Measurements from ENCODE around the gene TBCD. TPM values are rescaled to one million over a fixed set of nuclear protein-coding genes. Genes with fewer than 3 reads are reported as not detected.

TBCD gene
- total RNA-seq, 1 experiment from 2014 or later, result 17.4 TPM

DNA sequence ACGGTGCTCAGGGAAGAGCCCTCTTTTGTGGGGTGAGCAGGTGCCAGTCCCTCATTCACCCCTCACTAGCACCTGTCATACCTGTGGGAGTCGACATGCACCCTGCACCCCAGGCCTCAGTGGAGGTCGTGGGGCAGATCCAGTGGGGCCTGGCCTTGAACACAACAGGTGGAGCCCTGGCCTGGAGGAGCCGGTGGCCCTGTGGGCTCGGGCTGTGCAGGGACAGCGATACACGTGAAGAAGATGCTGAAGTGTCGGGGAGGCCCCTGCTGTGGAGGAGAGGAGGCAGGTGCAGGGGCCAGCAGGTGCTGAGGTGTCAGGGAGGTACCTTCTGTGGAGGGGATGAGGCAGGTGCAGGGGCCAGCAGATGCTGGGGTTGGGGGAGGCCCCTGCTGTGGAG, 56.1 kb downstream of the TBCD start:
- DNase-seq (ENCODE audit: low read depth), result no peak

DNA sequence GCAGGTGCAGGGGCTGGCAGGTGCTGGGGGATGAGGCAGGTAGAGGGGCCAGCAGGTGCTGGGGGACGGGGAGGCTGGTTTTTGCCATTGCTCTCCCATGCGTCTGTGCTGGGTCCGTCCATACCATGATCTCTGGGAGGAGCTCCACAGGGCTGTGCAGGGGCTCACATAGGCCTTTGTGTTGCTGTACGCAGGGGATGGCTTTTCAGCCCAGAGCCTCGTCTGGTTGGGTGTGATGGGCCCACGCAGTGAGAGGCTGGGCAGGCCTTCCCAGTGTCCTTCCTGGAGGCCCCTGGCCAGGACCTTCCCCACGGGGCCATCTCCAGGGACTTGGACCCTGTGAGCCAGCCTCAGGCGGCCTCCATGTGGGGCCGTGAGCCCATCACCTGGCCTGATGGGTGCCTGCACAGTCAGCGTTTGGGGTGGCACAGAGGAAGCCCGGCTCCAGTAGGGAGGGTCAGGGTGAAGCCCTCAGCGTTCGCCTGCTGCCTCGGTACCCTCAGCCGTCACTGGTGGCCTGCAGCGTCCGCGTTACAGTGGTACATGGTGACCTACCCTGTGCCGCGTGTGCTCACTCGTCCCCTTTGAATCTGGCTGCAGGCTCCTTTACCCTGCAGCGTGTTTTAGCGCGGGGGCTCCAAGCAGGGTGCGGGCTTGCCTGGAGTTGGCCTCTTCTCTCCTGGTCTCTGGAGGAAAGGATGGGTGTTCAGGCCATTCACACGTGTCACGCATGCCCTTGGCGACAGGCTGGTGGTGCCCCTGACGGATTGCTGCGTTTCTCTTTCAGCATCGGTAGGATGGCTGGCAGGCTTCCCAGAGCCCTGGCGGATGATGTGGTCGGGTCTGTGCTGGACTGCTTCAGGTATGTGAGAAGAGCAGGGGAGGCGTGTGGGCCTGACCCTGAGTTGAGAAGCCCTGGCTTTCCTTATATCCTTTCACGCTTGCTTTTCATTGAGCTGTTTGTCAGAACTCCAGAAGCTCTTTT, 57.3 kb downstream of the TBCD start:
- DNase-seq (ENCODE audit: low read depth), result no peak

DNA sequence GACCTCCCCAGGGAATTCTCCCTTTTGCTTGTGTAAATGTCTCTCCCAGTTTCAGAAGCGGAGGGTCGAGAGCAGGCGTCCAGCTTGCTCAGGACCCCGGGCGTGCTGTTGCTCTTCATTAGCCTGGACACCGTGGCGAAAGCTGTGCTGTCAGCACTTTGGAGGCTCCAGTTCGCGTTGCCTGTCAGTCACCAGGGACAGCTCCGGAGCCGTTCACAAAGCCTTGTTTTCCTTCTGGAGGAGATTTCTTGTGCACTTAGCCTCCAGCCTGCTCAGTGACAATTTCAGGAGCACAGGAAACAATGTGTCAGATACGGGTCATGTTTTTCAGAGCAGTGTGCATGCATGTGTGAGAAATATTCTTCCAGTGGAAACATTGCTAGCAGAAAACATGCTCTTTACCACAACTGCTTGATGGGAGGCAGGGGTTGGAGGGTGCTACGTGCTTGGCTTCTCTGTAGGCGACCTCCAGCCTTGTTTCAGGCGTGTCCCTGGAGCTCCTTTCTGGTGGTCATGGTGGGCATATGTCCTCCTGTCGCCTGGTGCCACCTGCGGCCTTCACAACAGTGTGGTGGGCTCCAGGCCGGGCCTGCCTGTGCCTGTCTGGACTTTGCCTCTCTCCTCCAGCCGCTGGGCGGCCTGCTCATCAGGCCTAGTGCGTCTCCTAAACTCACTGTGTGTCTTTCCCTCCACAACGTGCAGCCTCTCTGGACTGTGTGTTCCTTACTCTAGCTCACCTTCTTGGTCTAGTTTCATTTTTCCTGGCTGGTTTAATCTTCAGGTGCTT, 59.0 kb downstream of the TBCD start:
- no peak for DNase-seq (ENCODE audit: low read depth)

DNA sequence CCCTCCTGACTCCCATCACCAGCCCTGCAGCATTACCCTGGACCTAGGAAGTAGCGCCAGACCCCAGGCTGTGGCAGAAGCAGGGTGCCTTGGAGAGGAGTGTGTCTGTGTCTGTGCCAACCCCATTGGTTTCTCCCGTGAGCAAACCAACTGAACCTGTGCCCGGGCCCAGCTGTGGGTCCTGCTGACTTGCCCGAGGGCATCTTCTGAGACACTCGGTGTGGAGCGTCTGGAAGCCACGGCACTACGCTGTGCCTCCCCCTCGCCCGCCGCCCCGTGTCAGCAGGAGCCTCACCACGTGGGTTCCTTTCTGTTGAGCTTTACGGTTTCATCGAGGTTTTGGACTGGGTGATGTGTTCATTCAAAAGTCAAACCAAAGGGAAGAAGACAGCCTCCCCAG, 60.2 kb downstream of the TBCD start:
- no peak for DNase-seq (ENCODE audit: low read depth)

DNA sequence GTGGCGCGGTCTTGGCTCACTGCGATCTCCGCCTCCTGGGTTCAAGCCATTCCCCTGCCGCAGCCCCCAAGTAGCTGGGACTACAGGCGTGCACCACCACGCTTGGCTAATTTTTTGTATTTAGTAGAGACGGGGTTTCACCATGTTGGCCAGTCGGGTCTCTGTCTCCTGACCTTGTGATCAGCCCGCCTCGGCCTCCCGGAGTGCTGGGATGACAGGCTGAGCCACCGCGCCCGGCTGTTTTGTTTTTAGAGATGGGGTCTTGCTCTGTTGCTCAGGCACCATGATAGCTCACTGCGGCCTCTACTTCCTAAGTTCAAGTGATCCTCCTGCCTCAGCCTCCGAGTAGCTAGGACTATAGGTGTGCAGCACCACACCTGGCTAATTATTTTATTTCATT, 60.7 kb downstream of the TBCD start:
- no peak for DNase-seq (ENCODE audit: low read depth)

DNA sequence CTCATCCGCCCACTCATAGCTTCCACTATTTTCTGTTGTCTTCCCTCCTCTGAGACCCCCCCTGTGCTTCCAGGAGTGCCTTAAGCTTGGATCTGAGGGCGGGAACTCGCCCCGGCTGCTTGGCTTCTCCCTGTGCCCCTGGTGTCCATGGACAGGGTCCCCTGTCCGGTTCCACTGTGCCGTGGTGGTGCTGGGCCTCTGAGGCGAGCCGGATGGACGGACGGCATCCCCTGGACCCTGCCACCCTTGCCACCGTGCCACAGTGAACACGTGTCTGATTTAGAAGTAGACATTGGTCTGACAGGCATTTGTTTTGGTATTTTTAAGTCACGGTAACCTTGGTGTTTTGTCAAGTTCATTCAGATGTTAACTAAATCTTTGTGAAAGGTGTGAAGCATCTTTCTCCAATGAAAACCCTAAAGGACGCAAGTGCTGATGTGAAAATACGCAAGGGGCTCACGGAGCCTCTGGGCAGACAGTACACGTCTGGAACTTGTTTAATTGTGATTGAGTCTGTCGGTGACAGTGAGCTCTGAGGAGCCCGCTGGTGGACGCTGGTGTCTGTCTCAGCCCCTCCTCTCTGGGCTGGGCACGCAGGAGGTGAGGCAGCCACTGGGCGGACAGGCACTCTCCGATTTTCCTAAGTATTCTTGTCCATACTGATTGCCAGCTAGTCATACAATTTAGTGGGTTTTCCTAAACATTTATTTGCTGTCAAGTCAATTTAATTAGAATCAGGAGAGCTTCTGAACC, 61.6 kb downstream of the TBCD start:
- no peak for DNase-seq (ENCODE audit: low read depth)

DNA sequence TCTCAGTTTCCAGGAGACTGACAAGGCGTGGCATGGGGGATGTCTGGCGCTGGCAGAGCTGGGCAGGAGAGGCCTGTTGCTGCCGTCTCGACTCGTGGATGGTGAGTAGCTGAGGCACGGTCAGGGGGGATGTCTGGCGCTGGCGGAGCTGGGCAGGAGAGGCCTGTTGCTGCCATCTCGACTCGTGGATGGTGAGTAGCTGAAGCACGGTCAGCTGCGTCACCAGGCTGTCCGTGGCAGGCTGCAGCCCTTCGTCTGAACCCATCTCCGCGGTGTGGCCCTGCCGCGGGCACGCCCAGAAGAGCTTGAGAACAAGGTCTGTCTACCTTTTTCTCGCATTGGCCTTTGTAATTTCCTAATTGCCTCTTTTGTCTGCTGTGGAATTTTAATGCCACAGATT, 63.0 kb downstream of the TBCD start:
- no peak for DNase-seq (ENCODE audit: low read depth)

DNA sequence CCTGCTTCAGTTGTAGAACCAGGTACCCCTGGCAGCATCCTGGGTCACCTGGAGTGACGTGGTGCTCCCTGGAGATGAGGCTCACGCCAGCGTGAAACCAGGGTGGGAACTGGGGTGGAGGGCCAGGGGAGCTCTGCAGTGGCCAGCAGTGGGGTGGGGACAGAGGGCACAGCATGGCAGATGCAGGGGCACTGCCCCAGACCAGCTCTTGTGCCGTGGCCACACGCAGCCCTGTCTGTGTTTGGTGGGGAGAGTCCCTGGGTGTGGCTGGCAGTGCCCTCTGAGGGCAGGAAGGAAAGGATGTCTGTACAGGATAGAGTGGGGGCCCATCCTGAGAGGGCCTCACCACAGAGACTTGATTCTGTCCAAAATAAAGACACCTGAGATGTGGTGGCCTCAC, 63.5 kb downstream of the TBCD start:
- no peak for DNase-seq (ENCODE audit: low read depth)

DNA sequence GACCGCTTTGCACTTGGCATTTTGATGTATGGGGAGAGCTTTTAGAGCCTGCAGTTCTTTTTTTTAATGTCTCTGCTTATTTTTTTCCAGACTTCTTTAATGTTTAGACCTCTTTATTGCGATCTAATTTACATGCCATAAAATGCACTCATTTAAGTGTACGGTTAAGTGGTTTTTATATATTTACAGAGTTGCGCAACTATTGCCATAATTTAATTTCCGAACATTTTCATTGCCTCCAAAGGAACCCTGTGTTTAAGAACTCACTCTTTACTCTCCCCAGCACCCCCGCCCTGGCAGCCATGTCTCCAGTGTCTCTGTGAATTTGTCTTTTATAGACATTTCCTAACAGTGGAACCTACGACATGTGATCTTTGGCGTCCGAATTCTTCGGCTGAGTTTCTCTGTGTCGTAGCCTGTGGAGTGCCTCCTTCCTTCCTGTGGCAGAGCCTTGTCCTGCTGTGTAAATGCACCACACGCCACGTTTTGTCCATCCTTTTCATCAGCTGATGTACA, 64.0 kb downstream of the TBCD start:
- no peak for DNase-seq (ENCODE audit: low read depth)

DNA sequence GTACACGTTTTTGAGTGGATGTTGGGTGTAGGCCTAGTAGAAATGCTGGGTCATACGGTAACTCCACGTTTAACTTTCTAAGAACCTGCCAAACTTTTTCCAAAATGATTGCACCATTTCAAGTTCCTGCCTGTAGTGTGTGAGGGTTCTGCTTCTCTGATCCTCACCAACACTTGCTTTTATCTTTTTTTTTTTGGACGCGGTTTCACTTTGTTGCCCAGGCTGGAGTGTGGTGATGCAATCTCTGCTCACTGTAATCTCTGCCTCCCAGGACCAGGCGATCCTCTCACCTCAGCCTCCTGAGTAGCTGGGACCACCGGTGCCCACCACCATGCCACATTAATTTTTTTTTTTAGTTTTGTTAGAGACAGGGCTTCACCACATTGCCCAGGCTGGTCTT, 64.5 kb downstream of the TBCD start:
- no peak for DNase-seq (ENCODE audit: low read depth)

DNA sequence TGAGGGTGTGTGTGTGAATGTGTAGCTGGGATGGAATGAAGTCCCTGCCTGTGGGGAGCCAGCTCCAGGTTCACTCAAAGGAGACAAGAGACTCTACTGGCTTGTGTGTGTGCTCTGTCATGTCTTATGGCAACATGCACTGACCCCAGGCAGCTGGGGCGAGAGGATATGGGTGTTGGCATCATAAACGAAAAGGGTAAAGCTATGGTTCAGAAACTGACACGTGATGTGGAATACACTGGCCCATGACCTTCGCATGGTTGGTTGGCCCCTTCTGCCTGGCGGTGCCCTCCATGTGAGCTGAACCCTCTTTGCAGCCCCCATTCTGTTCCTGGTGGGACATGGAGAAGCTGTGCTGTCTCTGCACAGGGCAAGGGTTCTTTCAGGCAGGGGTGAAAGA, 66.1 kb downstream of the TBCD start:
- DNase-seq (ENCODE audit: low read depth), result no peak

DNA sequence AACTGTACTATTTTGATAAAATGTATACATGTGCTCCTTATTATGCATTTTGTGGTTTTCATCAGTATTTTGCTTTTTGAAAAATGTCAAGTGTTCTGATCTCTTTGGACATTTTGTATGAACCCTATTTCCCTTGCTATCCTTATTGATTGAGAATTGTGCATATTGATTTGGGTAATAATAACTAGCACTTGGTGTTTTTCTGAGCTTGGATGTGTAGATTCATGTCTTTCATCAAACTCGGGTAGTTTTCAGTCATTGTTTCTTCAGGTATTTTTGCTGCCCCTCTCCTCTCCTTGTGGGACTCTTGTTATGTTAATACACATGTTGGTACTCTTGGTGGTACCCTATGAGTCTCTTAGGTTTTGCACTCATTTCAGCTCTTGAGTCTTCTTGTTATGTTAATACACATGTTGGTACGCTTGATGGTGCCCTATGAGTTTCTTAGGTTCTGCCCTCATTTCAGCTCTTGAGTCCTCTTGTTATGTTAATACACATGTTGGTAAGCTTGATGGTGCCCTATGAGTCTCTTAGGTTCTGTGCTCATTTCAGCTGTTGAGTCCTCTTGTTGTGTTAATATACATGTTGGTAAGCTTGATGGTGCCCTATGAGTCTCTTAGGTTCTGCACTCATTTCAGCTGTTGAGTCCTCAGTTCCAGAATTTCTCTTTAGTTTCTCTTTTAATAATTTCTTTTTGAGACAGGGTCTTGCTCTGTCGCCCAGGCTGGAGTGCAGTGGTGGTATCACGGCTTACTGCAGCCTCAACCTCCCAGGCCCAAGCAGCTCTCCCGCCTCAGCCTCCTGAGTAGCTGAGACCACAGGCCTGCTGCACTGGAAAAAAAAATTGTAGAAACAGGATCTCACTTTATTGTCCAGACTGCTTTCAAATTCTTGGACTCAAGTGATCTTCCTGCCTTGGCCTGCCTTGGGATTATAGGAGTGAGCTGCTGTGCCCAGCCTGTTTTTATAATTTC, 68.7 kb downstream of the TBCD start:
- no peak for DNase-seq (ENCODE audit: low read depth)

DNA sequence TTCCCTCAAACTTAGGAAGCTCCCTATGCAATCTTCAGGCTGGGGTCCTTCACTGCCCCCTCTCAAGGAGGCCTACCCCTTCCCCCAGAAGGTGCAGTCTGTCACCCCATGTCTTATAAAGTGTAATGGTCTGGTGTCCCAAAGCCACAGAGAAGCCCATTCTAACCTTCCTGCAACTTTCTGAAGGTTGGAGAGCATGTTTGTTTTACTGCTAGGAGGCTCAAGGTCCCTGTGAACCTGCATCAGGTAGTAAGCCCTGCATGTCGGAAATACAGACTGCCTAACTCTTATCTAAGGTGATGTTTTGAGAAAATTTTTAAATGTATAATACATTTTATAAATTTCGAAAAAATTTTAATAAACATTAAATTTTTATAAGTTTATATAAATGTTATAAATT, 69.7 kb downstream of the TBCD start:
- no peak for DNase-seq (ENCODE audit: low read depth)

DNA sequence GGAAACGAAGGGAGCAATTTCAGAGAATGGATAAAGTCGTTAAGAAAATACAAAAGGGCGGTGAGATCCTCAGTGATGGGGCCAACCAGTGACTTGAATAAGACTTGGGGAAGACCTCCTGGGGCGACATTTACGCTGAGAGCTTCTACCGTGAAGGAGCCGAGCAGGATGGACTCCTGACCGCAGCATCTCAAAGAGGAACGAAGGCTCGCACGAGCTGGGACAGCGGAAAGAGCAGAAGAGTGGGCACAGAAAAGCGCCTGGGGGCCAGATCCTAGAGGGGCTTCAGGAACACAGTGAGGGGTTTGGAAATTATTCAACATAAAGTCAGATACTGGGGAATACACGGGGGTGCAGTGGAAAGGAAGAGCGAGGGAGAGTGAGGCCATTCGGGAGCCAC, 70.4 kb downstream of the TBCD start:
- no peak for DNase-seq (ENCODE audit: low read depth)

DNA sequence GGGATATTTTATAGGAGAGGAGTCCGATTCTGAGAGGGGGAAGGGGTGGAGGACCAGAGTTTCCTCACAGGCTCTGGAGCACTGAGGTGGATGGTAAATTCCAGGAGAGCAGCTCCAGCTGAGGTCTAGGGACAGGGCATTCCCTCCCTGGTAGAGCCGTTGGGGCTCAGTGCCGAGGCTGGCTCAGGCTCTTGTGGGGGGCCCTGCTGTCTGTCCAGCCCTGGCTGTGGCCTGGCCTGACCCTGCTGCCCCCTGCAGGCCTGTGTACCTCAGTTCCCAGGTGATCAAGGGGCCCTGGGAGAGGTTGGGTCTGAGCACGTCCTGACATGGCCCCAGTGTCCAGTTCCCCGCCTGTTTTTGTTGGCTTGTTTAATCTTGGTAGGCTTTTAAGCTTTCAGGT, 71.1 kb downstream of the TBCD start:
- no peak for DNase-seq (ENCODE audit: low read depth)

DNA sequence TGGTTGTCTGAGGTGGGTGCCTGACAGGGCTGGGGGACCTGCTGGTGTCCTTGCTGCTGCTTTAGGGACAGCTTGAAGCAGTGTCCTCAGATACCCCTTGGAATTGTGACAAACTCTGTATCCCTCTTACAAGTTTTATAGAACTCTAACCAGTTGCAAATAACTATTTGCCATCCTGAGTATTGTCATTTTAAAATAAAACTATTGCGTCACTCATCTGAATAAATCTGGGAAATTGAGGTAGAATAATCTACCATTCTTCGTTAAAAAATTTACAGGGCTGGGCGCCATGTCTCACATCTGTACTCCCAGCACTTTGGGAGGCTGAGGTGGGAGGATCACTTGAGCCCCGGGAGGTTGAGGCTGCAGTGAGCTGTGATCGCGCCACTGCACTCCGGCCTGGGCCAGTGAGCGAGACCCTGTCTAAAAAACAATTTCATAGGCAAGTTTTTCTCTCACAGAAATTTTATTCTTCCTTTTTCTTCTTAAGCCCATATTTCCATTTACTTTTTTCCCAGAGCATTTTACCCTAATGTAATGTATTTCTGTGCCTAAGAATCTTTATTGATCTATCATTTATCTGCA, 73.8 kb downstream of the TBCD start:
- DNase-seq (ENCODE audit: low read depth), result no peak

DNA sequence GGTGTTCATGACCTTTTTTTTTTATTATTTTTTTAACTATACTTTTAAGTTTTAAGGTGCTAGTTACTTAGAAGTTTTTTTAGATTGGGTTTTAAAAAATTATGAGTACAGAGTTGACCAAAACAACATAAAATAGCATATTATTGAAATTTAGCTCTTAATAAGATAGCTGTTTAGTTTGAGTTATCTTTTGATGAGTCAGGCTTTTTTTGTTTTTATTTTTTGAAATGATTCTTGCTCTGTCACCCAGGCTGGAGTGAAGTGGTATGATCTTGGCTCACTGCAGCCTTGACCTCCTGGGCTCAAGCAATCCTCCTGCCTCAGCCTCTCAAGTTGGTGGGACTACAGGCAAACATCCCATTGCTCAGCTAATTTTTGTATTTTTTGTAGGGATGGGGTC, 74.3 kb downstream of the TBCD start:
- no peak for DNase-seq (ENCODE audit: low read depth)

DNA sequence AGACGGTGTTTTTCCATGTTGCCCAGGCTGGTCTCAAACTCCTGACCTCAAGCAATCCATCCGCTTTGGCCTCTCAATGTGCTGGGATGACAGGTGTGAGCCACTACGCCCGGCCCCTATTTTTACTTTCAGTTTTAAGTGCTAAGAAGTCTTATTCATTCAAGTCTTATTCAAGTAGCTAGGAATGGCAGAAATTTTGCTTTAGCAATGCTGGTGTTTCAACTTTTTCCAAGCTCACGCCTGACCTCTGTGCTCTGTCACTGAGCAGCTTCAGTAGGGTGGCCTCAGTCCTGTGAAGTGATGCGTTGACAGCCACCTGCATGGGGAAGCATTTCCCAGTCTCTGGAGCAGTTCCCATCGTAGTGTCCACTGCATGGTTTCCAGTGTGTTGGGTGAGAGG, 75.1 kb downstream of the TBCD start:
- no peak for DNase-seq (ENCODE audit: low read depth)

DNA sequence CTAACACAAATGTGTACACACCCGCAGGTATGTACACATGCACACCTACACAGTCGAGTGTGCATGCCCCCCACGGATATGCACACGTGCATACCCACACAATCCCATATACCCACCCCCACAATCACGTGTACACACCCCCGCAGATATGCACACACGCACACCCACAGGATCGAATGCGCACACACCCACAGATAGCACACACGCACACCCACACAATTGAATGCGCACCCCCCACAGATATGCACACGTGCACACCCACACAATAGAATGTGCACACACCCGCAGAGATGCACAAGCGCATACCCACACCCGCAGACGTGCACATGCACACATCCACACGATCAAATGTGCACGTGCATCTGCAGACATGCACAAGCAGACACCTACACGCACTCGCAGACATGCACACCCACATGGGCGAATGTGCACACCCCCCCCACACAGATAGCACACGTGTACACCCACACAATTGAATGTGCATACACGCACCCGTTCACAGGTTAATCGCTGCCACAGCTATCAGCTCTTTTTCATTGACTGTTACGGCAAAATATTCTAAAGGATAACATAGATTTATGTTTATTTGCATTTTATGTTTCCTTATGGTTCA, 77.1 kb downstream of the TBCD start:
- no peak for DNase-seq (ENCODE audit: low read depth)

DNA sequence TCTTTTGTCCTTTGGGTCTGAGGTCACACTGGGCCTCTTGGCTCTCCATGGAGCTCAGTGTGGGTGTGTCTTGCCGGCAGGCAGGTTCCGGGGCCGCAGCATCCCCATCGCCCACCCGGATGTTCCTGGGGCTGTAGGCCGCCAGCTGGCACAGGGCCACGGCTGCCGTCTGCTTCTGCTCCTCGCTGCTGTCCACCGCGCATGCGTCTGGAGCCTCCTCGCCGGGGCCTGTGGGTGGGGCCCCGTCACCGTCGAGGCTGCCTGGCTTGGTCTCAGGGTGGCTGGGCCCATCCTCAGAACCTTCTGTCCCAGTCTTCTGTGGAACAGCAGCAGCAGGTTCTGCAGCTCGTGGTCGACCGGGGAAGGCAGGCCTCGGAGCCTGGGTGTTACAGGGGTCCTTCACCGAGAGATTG, 78.4 kb downstream of the TBCD start:
- DNase-seq (ENCODE audit: low read depth), result no peak
